ENCODE data around the gene BRAF.

The BRAF gene

DNA sequence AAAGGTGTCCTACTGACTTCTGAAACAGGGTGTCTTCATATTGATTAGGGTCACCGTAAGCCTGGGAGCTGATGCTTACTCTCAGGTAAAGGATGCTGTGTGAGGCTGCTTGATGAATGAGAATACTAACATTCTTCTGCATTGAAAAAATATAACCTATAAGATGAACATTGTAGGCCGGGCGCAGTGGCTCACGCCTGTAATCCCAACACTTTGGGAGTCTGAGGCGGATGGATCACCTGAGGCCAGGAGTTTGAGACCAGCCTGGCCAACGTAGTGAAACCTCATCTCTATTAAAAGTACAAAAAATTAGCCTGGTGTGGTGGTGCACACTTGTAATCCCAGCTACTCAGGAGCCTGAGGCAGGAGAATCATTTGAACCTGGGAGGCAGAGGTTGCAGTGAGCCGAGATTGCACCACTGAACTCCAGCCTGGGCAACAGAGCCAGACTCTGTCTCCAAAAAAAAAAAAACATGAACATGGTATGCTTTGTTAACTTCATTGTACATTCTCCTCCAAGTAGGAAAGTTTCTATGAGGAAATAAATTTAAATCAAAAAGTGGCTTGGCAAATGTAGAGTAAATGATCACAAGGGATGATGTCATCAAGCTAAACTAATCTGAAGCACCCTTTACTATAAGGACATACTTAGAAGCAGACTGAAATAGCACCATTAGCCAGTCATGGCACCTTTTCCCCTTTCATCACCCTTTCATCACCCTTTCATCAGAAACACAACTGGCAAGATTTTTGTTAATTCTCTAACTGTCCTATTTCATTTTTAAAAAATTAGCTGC is 1.5 kb upstream of the BRAF start:
- no peak overlapping the region for H3K4me3 ChIP-seq (ENCODE audit: low read depth, low read length)
- TF ChIP-seq, protein P1, sequence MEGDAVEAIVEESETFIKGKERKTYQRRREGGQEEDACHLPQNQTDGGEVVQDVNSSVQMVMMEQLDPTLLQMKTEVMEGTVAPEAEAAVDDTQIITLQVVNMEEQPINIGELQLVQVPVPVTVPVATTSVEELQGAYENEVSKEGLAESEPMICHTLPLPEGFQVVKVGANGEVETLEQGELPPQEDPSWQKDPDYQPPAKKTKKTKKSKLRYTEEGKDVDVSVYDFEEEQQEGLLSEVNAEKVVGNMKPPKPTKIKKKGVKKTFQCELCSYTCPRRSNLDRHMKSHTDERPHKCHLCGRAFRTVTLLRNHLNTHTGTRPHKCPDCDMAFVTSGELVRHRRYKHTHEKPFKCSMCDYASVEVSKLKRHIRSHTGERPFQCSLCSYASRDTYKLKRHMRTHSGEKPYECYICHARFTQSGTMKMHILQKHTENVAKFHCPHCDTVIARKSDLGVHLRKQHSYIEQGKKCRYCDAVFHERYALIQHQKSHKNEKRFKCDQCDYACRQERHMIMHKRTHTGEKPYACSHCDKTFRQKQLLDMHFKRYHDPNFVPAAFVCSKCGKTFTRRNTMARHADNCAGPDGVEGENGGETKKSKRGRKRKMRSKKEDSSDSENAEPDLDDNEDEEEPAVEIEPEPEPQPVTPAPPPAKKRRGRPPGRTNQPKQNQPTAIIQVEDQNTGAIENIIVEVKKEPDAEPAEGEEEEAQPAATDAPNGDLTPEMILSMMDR (IDR thresholded peaks at IDR 0.05; ENCODE audit: low read depth, low read length, missing control alignments) = no peak
- no peak for DNase-seq (ENCODE audit: low read depth)
- in situ Hi-C loops (cut with HindIII; ENCODE audit: low sequenced_read_pairs) = no loop called here

GRCh38 chr7:140924019-140924820 is 509 bp downstream of the BRAF start:
- peak overlapping the region; percentile 90 for H3K4me3 ChIP-seq (ENCODE audit: low read depth, low read length)
- TF ChIP-seq, protein P1 (IDR thresholded peaks at IDR 0.05; ENCODE audit: low read depth, low read length, missing control alignments) = peak; percentile 59
- in situ Hi-C loops (cut with HindIII; ENCODE audit: low sequenced_read_pairs) = no loop called here
- peak; percentile 29 for DNase-seq (ENCODE audit: low read depth)

- TF ChIP-seq, protein P1 (IDR thresholded peaks at IDR 0.05; ENCODE audit: low read depth, low read length, missing control alignments) = no peak
- peak overlapping the region; percentile 90 for H3K4me3 ChIP-seq (ENCODE audit: low read depth, low read length)
- in situ Hi-C loops (cut with HindIII; ENCODE audit: low sequenced_read_pairs) = no loop called here
- DNase-seq (ENCODE audit: low read depth) = no peak
These were observed 1.2 kb downstream of the BRAF start for GRCh38 chr7:140923358-140924006.

DNA sequence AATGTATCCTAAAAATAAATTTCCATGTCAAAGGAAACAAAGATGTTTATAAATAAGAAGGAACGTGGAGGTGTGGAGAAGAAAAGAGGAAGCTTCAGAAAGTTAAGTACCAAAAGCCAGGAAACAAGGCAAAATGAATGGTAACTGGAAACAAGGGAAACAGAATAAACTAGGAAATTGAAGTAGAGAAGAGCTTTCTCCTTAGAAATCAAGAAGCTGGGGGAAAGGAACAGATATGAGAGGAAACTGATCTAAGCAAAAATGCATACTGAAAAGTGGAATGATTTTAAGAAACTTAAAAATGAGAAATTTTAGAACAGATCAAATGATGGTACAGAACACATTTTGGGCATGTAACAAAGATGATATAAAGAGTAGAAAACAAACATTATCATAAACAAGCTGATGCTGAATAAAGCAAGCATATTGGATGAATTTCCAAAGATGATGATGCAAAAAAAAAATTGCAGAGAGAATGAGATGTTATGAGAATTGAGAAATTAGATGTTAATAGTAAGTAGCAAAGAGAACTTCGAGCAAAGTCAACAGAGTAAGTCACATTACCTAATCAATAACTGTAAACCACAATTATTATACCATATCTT is 1.9 kb downstream of the BRAF start:
- H3K4me3 ChIP-seq (ENCODE audit: low read depth, low read length) = peak overlapping the region; percentile 90
- DNase-seq (ENCODE audit: low read depth) = no peak
- TF ChIP-seq, protein P1 (IDR thresholded peaks at IDR 0.05; ENCODE audit: low read depth, low read length, missing control alignments) = no peak
- in situ Hi-C loops (cut with HindIII; ENCODE audit: low sequenced_read_pairs) = no loop called here

DNA sequence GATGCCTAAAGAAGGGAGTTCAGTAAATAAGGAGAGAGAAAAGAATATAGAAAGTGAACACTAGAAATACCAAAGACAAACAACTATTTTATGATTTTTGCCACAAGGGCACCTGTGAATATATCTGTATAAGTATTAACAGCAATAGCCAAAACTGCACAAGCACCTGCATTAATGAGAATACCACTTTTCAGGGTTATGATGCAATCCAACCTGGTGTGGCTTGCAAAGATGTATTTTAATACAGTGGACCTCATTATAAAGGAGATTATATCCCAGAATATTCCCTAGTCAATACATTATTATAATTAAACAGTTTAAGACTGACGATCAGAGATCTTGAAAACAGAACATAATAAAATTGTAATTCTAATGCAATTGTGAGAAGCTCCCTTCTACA is 4.0 kb downstream of the BRAF start:
- DNase-seq (ENCODE audit: low read depth) = no peak
- no peak overlapping the region for H3K4me3 ChIP-seq (ENCODE audit: low read depth, low read length)
- in situ Hi-C loops (cut with HindIII; ENCODE audit: low sequenced_read_pairs) = no loop called here
- TF ChIP-seq, protein P1 (IDR thresholded peaks at IDR 0.05; ENCODE audit: low read depth, low read length, missing control alignments) = no peak

- in situ Hi-C loops (cut with HindIII; ENCODE audit: low sequenced_read_pairs) = no loop called here
- no peak for DNase-seq (ENCODE audit: low read depth)
These were observed 6.5 kb downstream of the BRAF start for GRCh38 chr7:140918236-140918635.

More at GRCh38 chr7:140918236-140918635, 6.5 kb downstream of the BRAF start:
- no peak overlapping the region for H3K4me3 ChIP-seq (ENCODE audit: low read depth, low read length)
- TF ChIP-seq, protein P1 (IDR thresholded peaks at IDR 0.05; ENCODE audit: low read depth, low read length, missing control alignments) = no peak
